Stimulated activated CD4-positive, alpha-beta T cell treated with anti-CD3 and anti-CD28 coated beads, Interleukin-15, amount 100 ng/mL, for 48 hours (primary cell): Measurements from ENCODE around the gene CIAO3.
"Not testable (repeated sequence)": the region's sequence is repeated elsewhere in the genome, so short reads cannot be mapped to it uniquely, and the experiment has no call there.

Source experiments
- DNase-seq, 2 donors: peaks; one replicate each; pipeline ENCODE4 v3.0.0-alpha.2; 2020; ENCODE audit warnings: low read depth in 2 of 2

The CIAO3 gene

DNA sequence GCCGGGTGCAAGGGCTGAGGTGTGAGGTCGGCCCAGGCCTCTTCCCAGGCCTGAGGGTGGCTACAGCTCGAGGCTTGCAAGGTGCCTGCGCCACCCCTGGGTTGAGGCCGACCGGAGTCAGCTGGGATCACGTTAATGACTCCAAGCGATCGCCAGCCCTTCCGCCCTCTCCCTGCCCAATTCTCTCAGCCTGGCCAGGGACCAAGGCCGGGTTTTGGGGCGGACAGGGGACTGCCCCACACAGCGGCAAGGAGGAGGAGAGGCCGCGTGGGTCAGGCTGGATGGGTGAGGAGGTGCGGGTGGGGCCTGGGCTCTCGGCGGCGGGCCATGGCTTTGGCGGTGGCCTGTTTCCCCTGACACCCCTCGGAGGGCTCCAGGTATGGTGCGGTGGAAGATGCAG is 47.4 kb downstream of the CIAO3 start:
- no peak for DNase-seq

- DNase-seq = no peak
Measured at GRCh38 chr16:692356-693108, 48.3 kb downstream of the CIAO3 start.

DNA sequence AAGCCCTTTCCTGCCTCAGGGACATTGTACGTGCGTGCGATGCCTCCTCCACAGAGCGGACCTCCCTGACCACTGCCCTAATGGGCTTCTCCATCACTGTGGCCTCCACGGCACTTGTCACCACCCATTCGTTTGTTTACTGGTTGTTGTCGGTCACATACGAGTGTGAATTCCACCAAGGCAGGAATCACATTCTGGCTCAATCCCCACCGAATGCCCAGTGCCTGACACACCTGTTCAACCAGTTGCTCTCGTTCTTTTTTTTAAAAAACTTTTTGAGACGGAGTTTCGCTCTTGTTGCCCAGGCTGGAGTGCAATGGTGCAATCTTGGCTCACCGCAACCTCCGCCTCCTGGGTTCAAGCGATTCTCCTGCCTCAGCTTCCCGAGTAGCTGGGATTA is 49.6 kb downstream of the CIAO3 start:
- not testable (repeated sequence) for DNase-seq

DNA sequence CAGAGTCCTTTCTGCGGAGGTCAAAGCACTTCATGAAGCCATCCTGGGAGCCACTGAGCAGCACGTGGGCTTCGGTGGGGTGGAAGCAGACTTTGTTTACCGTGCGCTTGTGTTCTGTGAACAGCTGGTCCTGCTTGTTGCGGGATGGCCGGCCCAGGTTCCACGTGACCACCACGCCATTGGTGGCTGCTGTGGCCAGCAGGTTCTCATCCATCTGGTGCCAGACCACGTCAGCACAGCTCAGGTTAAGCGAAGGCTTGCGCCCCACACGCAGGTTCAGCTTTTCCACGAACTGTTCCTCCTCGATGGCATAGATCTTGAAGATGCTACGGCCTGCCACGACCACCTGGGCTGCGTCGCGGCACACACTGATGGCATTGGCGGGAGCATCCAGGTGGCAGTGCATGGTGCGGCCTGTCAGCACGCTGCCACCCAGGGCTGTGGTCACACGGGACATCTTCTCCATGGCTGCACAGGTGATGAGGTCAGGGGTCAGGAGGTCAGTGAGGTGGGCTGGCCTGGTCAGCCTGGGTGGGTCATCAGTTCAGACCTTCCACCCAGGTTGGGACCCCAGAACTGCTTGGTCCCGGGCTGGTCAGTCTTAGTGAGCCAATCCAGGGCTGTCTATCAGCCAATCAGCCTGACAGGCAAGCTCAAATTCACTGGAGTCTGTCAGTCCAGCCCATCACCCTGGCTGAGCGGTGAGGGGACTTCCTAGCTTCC is 51.5 kb downstream of the CIAO3 start:
- DNase-seq = no peak

DNA sequence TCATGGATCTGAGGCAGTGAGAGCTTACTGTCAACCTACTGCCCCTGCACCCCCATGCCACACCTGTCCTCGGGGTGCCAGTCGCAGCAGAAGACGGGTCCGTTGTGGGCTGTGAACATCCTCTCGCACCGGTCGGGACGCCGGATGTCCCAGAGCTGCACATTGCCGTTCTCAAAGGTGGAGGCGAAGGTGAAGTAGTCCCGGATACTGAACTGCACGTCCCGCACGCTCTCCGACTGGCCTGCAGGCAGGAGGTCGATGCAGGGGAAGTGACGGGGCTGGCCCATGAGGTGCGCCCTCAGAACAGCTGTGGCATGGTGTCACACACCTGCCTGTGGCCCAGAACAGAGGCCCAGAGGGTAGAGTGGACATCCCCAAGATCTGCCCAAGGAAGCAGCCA is 53.3 kb downstream of the CIAO3 start:
- DNase-seq = no peak

- DNase-seq = no peak
Measured at GRCh38 chr16:686459-687260, 54.1 kb downstream of the CIAO3 start.

DNA sequence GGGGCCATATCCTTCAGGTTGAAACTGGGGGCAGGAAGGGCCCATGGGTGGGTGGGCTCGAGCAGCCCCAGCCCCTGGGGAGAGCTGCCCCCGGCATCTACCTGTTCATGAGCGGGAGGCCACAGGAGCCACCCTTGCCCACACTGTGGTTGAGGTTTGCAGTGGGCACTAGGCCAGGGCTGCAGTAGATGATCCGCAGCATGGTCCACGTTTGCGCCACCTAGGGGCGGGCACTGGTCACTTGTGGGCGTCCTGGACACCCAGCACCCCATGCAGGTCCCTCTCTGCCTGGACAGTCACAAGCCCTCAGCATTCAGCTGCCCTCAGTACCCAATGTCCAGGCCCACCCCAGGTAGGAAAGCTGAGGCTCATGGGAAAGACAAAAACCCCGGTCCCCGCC is 54.8 kb downstream of the CIAO3 start:
- no peak for DNase-seq

DNA sequence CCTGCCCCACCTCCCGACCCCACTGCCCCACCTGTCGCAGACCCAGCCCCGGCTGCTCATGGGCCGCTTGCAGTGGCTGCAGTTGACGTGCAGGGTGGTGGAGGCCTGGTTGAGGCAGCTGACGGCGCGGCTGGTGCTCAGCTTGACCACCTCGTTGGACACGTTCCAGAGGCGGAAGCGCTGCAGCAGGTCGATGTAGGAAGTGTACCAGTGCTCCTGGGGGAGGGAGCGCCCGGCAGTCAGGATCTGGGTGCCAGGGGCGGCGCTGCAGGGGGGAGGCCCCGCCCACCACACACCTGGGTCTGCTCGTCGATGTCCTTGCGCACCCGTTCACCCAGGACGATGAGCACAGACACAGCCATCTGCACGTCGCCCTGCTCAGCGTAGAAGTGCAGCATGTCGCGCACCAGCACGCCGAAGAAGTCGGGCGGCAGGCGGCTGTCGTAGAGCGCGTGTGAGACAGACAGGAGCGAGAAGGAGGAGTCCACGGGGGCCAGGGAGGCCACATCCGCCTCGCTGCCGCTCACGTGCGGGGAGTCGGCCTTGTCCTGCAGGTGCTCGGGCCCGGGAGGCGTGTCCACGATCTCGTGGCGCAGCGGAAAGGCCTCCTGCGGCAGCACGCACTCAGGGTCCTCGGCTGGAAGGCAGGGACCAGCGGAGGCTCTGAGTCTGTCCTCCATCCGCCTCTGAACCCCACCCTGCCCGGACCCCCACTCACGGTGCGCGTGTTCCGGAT is 55.7 kb downstream of the CIAO3 start:
- no peak for DNase-seq

- peak; percentile 92 to 96 for DNase-seq
Measured at GRCh38 chr16:684071-684794, 56.6 kb downstream of the CIAO3 start, which contains the start of gene JMJD8. JMJD8 (minus strand) TSS chr16:684334; CDS start chr16:684319, 15 bp downstream.

- DNase-seq = no peak
Measured at GRCh38 chr16:683396-684070, 57.3 kb downstream of the CIAO3 start.

DNA sequence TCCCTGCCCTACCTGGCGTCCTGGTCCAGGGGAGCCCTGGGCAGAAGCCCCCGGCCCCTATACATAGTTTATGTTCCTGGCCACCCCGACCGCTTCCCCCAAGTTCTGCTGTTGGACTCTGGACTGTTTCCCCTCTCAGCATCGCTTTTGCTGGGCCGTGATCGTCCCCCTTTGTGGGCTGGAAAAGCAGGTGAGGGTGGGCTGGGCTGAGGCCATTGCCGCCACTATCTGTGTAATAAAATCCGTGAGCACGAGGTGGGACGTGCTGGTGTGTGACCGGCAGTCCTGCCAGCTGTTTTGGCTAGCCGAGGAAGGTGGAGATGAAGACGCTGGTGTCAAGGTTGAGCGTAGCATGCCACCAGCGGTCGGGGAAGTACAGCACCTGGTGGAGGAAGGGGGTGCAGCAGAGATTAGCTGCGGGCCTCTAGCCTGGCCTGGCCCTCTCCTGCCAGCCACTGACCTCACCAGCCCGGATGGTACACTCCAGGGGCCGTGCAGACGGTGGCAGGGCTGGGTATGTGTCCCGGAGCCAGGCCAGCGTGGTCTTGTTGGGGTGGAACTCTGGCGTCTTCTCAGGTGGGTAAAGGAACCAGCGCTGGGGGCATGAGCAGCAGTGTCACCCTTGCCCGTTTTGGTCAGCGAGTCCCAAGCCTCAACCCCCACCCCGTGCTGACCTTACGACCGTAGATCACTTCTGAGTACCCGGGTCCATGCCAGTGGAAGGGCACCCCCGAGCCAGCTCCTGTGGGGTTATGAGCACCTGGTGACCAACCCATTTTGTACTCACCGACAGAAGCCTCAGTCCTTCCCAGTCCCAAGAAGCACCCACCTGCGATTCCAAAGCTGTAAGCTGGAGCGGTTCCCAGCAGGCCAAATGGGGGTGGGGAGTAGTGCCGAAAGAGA is 58.1 kb downstream of the CIAO3 start:
- DNase-seq = no peak

DNA sequence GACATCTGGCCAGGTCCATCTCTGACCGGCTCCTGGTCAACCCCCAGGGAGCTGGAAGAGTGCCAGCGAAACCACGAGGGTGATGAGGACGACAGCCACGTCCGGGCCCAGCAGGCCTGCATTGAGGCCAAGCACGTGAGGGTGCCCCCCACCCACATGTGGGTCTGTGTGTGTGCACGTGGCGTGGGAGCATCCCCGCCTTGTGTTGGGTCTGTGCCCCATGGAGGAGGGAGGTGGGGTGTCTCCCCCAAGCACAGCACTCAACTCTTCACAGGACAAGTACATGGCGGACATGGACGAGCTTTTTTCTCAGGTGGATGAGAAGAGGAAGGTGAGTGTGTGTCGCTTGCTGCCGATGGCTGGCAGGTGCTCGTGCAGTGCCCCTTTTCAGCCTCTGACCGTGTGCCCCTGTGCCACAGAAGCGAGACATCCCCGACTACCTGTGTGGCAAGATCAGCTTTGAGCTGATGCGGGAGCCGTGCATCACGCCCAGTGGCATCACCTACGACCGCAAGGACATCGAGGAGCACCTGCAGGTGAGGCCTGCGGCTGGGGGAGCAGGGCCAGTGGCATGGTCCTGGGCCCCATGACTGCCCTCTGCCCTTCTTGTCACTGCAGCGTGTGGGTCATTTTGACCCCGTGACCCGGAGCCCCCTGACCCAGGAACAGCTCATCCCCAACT is 58.9 kb downstream of the CIAO3 start:
- DNase-seq = no peak

DNA sequence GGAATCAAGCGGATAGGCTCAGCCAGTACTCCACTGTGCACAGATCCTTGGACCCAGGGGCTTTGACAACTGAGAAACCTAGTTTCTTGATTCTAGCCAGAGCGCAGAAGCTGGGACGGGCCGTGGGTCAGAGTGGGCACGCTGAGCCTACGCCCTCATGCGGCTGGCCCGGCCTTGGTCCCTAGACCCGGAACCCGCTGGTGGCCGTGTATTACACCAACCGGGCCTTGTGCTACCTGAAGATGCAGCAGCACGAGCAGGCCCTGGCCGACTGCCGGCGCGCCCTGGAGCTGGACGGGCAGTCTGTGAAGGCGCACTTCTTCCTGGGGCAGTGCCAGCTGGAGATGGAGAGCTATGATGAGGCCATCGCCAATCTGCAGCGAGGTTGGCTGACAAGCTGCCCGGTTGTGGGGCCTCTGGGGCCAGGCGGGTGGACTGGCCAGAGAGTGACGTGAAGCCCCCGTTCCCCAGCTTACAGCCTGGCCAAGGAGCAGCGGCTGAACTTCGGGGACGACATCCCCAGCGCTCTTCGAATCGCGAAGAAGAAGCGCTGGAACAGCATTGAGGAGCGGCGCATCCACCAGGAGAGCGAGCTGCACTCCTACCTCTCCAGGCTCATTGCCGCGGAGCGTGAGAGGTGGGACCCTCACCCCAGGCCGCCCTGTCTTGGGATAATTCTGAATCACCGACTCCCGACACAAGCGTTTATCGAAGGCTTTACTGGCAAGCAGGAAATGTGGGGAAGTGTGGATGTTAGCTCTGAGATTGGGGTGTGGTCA is 59.6 kb downstream of the CIAO3 start:
- DNase-seq = no peak

DNA sequence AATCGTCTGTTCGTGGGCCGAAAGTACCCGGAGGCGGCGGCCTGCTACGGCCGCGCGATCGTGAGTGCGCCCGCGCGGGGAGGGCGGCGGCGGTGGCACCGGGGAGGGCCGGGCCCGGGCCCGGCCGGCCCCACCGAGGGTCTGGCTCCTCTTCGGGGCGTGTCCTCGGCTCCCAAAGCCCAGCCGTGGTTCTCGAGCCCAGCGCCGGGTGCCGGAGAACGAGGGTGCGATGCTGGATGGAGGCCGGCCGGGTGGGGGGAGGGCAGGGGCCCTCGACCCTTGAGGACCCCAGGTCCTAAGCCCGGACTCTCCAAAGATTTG is 60.2 kb downstream of the CIAO3 start:
- DNase-seq = no peak

DNA sequence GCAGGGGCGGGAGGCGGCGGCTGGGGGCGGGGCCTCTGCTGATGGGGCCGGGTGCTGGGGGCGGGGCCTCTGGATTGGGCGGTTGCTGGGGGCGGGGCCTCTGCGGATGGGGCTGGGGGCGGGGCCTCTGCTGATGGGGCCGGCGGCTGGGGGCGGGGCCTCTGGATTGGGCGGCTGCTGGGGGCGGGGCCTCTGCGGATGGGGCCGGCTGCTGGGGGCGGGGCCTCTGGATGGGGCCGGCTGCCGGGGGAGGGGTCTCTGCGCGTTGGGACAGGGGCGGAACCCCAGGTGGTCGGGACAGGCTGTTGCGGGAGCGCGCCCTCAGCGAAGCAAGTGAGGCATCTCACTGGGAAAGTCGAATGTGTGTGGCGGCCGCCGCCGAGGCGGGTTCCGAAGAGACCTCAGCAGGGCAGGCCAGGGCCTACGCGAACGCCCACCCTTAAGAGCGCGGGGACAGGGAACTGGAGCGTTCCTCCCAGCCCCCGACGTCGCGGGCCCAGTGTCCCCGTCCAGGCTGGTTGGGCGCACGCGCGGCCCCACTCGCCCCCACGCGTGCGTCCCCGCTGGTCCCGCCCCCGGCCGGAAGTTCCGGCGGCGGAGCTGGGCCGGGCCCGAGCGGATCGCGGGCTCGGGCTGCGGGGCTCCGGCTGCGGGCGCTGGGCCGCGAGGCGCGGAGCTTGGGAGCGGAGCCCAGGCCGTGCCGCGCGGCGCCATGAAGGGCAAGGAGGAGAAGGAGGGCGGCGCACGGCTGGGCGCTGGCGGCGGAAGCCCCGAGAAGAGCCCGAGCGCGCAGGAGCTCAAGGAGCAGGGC is 60.8 kb downstream of the CIAO3 start, which contains the start of gene STUB1:
STUB1 (plus strand) TSS at position 597 of the 811 bp plus-strand sequence; CDS start at position 713, 116 bp downstream.
- peak; percentile 84 to 87 for DNase-seq
